ENCODE data around the gene MRTFA.
"Not testable (repeated sequence)": the region's sequence is repeated elsewhere in the genome, so short reads cannot be mapped to it uniquely, and the experiment has no call there.

MRTFA gene

GRCh38 chr22:40567106-40567505 lies 69.4 kb downstream of the MRTFA start:
- H3K27ac ChIP-seq: no peak overlapping the region
- TF ChIP-seq CTCF (IDR thresholded peaks at IDR 0.05): no peak
- no peak for TF ChIP-seq ZFX (IDR thresholded peaks at IDR 0.05; ENCODE audit: borderline replicate concordance)

GRCh38 chr22:40560994-40561515 lies 75.5 kb downstream of the MRTFA start:
- TF ChIP-seq CTCF (IDR thresholded peaks at IDR 0.05): no peak
- no peak for TF ChIP-seq ZFX (IDR thresholded peaks at IDR 0.05; ENCODE audit: borderline replicate concordance)
- H3K27ac ChIP-seq: no peak overlapping the region

GRCh38 chr22:40560551-40560950 lies 76.0 kb downstream of the MRTFA start:
- TF ChIP-seq ZFX (IDR thresholded peaks at IDR 0.05; ENCODE audit: borderline replicate concordance): no peak
- TF ChIP-seq CTCF (IDR thresholded peaks at IDR 0.05): no peak
- no peak overlapping the region for H3K27ac ChIP-seq

- no peak overlapping the region for H3K27ac ChIP-seq
- TF ChIP-seq ZFX (IDR thresholded peaks at IDR 0.05; ENCODE audit: borderline replicate concordance) (no peak), CTCF (IDR thresholded peaks at IDR 0.05) (no peak)
Measured at GRCh38 chr22:40557972-40558371, 78.5 kb downstream of the MRTFA start.

- TF ChIP-seq CTCF (IDR thresholded peaks at IDR 0.05) (no peak), ZFX (IDR thresholded peaks at IDR 0.05; ENCODE audit: borderline replicate concordance) (no peak)
- no peak overlapping the region for H3K27ac ChIP-seq
Measured at GRCh38 chr22:40556641-40557040, 79.9 kb downstream of the MRTFA start.

- not testable (repeated sequence) for H3K27ac ChIP-seq
Measured at GRCh38 chr22:40554023-40554422, 82.5 kb downstream of the MRTFA start.

GRCh38 chr22:40553014-40553554 lies 83.4 kb downstream of the MRTFA start:
- H3K27ac ChIP-seq: no peak overlapping the region
- no peak for TF ChIP-seq CTCF (IDR thresholded peaks at IDR 0.05)
- no peak for TF ChIP-seq ZFX (IDR thresholded peaks at IDR 0.05; ENCODE audit: borderline replicate concordance)

GRCh38 chr22:40552070-40552469 lies 84.4 kb downstream of the MRTFA start:
- TF ChIP-seq ZFX (IDR thresholded peaks at IDR 0.05; ENCODE audit: borderline replicate concordance): no peak
- TF ChIP-seq CTCF (IDR thresholded peaks at IDR 0.05): no peak
- H3K27ac ChIP-seq: no peak overlapping the region

Data from 22Rv1 (cell line).